ENCODE results near the gene RBM4B. TPM values are rescaled to one million over a fixed set of nuclear protein-coding genes. Genes with fewer than 3 reads are reported as not detected.
A peak's percentile ranks its signal among the peaks of the same experiment; 100 is the strongest.

Gene RBM4B
- total RNA-seq, 1 experiment from 2014 or later: 22.5 TPM

GRCh38 chr11:66707486-66707885, 29.8 kb upstream of the RBM4B start:
- no peak for DNase-seq (ENCODE audit: low spot score)

DNA sequence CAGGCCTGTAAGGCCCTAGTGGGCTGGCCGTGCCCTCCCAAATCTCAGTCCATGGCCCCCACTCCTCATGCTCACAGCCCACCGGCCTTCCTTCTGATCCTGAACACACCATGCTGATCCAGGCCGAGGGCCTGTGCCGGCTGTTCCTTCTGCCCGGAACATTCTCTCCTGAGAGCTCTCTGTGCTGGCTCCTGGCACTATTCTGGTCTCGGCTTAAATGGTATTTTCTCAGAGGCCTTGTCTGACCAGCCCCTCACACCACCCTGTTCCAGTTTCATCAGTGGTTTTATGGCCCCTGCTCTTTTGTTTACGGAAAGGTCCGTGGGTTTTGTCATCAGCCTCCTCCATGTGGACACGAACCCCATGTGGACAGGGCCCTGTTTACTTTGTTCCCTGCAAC, 29.3 kb upstream of the RBM4B start:
- no peak for DNase-seq (ENCODE audit: low spot score)

DNA sequence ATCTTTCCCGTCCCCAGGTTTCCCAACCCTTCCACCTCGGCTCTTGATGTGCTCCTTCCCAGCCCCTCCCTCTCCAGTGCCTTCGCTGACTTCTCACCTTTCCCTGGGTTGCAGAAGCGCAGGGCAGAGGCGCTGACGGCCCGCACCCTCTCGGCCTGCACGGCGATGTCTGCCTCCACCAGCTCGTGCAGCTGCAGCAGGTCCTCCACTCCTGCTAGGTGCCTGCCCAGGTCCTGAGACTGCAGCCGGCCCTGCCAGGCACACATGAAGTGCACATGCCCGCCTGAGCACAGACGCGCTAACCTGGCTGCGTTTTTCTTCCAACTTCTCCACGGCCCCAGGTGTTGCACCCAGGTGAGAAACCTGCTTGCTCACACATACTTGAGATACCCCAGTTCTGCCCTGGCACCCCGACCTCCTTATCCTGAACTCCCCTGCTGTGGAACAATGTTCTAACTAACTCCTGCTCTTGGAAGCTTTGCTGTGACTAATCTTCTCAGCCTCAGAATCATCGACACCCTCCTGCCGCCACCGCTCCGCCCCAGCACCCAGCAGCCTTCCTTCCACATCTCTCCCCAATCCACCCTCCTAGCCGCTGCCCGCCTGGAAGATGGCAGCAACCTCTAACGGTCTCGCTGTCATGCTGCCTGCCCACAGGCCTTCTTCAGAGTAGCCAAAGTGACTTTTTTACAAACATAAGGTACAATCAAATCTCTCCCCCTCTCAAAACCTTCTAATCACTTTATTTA, 28.1 kb upstream of the RBM4B start:
- no peak for DNase-seq (ENCODE audit: low spot score)

DNA sequence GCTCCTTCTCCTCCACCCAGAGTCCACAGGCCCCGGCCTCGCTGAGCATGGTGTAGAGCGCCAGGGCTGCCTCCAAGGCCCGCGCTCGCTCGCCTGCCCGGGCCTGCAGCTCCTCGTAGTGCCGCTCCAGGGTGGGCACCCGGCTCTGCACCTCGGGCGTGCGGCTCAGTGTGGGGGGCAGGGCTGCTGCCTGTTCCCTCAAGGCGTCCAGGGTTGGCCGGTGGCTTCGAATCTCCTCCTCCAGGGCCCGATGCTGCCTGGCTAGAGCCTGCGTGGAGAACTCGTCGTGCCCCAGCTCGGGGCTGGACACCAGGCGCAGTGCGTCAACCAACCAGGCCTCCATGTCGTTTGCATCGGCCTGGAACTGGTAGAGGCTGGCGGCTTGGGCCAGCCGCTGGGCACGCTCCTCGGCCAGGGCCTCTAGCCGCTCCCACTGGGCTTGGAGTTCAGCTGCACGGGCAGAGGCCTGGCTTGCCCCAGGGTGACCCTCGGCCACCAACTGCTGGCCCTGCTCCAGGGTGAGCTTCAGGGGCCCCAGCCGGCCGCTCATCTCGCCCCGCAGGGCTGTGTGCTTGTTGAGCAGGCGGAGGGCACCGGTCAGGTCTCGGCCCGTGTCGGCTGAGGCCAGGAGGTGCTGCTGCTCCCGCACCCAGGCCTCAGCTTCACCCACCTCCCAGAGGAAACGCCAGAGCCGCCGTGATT, 27.1 kb upstream of the RBM4B start:
- DNase-seq (ENCODE audit: low spot score): no peak

GRCh38 chr11:66701432-66702240, 23.9 kb upstream of the RBM4B start:
- no peak for DNase-seq (ENCODE audit: low spot score)

DNA sequence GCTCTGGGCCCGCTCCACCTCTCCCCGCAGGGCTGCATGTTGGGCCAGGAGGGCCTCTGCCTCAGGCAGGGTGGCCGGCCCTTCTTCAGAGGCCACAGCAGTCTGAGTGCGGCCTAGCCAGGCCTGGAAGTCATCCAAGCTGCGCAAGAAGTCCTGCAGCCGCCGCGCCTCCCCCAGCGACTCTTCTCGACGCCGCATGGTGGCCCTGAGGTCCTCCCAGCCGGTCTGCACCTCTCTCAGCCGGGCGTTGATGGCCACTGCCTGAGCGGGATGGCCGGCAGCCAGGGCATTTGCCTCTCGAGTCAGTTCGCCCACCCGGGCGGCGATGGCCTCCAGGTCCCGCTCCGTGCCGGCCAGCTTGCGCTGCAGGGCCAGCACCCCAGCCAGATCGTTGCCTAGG, 23.1 kb upstream of the RBM4B start:
- DNase-seq (ENCODE audit: low spot score): no peak

DNA sequence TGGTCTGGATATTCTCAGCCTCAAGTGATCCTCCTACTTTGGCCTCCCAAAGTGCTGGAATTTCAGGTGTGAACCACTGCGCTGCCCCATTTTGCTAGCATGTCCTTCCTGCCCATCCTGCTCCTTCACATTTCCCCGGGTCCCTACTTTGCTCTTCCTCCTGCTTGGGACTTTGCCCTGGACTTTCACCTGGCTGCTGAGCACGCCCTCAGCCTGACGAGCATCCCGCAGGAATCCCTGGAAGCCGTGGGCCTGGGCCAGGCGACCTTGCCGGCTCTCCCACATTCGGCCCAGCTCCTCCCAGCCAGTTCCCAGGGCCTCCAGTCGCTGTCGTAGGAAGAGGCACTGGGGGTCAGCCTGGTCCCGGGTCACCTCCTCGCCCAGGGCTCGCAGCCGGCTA, 22.6 kb upstream of the RBM4B start:
- no peak for DNase-seq (ENCODE audit: low spot score)

DNA sequence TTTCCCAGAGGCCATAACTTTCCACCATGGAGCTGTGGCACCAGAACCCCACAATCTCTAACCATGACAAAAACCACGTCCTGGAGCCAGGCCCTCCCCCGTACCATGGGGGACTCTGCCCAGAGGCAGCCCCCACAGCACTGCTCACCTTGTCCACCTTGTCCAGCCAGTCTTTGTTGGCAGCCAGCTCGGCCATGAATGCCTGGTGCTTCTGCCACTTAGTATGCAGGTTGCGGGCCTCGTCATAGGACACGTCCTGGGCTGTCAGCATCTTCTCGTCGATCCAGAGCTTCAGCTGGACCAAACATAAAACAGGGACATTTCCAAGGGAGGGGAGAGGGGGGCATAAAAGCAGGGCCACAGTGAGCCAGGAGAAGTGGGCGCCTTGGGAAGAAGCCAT, 20.8 kb upstream of the RBM4B start:
- no peak for DNase-seq (ENCODE audit: low spot score)

- no peak for DNase-seq (ENCODE audit: low spot score)
Observed at GRCh38 chr11:66697988-66698387, 20.3 kb upstream of the RBM4B start.

- DNase-seq (ENCODE audit: low spot score): no peak
Observed at GRCh38 chr11:66696146-66696545, 18.5 kb upstream of the RBM4B start.

GRCh38 chr11:66694732-66695207, 17.1 kb upstream of the RBM4B start:
- peak; percentile 99 for DNase-seq (ENCODE audit: low spot score)

DNA sequence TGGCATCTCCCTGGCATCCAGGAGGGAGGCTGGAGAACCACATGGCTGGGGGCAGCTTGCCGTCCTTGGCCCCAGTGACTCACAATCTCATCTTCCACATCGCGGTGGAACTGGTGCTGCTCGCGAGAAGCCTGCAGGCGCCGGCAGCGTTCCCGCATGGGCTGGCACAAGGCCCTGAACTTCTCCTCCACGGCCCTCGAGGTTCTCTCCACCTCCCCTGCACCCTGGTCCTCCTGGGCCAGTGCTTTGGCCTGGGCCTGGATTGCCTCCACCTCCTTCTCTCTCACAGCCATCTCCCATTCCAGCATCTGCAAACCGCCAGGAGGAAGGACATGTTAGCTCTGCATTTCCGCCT, 16.3 kb upstream of the RBM4B start:
- no peak for DNase-seq (ENCODE audit: low spot score)

GRCh38 chr11:66693356-66694055, 15.8 kb upstream of the RBM4B start:
- no peak for DNase-seq (ENCODE audit: low spot score)

DNA sequence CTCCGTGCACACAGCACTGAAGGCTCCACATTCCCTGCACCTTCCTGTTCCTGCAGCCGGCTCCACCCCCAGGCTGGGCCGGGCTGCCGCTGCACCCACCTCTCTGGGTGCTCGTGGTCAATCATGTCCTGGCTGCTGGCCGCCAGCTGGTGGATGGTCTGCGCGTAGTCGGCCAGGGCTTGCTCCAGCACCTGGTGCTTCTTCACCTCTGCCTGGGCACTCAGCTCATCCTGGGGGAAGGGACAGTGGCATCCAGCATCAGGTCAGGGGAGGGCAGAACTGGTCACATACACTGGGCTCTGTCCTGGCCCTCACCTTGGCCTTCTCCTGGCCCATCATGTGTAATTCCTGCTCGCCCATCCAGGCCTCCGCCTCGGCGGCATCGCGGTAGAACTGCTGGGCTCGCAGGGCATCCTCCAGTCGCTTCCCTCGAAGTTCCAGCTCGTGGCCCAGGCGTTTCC, 15.2 kb upstream of the RBM4B start:
- no peak for DNase-seq (ENCODE audit: low spot score)

DNA sequence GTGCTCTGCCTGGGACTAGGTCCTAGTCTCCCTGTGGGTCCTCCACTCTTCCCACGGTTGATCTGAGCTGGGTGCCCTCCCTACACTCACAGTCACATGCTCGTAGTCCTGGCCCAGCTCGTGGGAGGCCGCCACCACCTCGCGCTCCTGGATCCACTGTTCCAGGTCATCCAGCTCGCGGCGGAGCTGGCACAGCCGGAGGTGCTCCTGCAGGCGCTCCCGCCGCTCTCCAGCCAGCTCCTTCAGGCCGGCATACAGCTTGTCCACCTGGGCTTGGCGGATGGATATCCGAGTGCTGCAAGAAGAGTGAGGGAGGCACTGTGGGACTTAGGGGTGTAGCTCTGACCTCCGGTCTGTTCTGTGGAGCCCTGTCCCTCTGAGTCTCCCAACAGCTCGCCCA, 14.8 kb upstream of the RBM4B start:
- no peak for DNase-seq (ENCODE audit: low spot score)

GRCh38 chr11:66691311-66691980, 13.8 kb upstream of the RBM4B start:
- no peak for DNase-seq (ENCODE audit: low spot score)

DNA sequence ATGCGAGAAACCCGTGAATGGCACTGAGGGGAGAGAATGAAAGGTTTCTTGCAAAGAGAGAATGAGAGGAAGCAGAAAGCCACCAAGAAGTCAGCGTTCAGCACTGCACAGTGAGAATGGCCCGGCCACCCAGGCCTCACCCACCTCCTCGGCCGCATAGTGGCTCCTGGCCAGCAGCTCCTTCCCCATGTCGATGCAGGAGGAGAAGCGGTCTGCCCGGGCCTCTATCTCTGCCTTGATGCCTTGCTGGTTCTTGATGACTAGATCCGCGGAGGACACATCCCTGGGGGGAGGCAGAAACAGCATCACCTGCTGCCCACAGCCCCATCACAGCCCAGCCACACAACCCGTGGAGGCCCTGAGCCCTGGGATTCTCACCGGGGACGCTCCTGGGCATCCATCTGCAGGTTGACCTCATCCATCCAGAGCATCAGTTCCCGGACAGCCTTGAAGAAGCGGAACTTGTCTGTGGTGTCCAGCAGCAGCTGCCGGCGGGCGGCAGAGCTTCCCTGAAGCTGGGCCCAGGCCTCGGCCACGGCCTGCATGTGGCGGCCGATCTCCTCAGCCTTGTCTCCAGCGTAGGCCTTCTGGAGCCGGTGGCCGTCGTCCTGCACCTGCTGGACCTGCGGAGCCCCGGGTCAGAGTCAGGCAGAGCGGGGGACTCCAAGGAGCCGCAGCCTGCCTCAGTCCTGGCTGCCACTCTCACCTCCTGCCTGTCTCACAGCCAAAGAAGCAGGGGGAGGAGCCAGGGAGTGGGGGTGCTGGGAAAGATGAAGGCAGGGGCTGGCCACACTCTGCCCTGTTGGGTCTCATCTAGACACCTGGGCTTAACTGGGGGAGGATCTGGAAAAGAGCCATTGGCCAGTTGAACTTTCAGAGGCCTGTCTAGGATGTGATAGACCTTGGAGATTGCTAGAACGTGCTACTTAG, 12.2 kb upstream of the RBM4B start:
- DNase-seq (ENCODE audit: low spot score): no peak

- DNase-seq (ENCODE audit: low spot score): no peak
Observed at GRCh38 chr11:66688561-66689534, 11.2 kb upstream of the RBM4B start.

- no peak for DNase-seq (ENCODE audit: low spot score)
Observed at GRCh38 chr11:66687831-66688281, 10.2 kb upstream of the RBM4B start.

All from HT-29 (cell line).